B cell (primary cell): ENCODE measurements around the gene CCDC30.

ENCODE experiments used
- EZH2 ChIP-seq: IDR thresholded peaks from 2 replicates; pipeline ENCODE4 v1.6.1; 2012; ENCODE audit warnings: borderline replicate concordance, low read depth, mild to moderate bottlenecking, moderate library complexity, low read length; ENCODE audit not compliant: insufficient read depth, poor library complexity, severe bottlenecking
- TF ChIP-seq, protein P1 (sequence below): fragments of 200-600 bp; IDR thresholded peaks from one replicate; pipeline ENCODE4 v1.8.0; 2022; ENCODE audit warnings: antibody characterized with exemption, mild to moderate bottlenecking

DNA sequence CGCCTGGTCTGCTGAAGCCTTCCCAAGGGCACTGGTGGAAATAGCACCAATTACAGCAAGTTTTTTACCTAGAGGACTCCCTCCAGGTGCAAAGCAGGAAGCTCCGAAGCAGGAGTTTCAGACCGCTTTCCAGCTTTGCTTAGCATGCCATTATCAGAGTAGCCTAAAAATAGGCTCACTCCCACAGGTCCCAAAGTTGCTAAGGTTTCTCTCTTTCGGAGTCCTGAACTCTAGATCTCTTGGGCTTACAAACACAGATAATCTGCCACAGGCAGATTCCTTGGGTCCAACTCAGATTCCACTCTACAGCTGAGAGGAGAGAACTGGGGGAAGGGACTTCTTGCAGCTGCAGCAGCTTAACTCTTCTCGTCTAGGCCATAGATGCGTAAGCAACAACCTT lies 29.7 kb upstream of the CCDC30 start:
- TF ChIP-seq, protein P1, sequence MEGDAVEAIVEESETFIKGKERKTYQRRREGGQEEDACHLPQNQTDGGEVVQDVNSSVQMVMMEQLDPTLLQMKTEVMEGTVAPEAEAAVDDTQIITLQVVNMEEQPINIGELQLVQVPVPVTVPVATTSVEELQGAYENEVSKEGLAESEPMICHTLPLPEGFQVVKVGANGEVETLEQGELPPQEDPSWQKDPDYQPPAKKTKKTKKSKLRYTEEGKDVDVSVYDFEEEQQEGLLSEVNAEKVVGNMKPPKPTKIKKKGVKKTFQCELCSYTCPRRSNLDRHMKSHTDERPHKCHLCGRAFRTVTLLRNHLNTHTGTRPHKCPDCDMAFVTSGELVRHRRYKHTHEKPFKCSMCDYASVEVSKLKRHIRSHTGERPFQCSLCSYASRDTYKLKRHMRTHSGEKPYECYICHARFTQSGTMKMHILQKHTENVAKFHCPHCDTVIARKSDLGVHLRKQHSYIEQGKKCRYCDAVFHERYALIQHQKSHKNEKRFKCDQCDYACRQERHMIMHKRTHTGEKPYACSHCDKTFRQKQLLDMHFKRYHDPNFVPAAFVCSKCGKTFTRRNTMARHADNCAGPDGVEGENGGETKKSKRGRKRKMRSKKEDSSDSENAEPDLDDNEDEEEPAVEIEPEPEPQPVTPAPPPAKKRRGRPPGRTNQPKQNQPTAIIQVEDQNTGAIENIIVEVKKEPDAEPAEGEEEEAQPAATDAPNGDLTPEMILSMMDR = no peak
- no peak for TF ChIP-seq EZH2
